Right lobe of liver (tissue), 6 donors: ENCODE measurements around the gene STK11IP. TPM values are rescaled to one million over a fixed set of nuclear protein-coding genes. Genes with fewer than 3 reads are reported as not detected.

Experiments used
- ATAC-seq, 4 donors: fragments of 200-7000 bp; cut with Tn5 transposase; one replicate each; pipeline ENCODE4 v1.9.1; 2020; ENCODE audit warnings: mild to moderate bottlenecking in 4 of 4, moderate library complexity in 4 of 4
- DNase-seq, 3 donors: peaks; one replicate each; pipeline ENCODE4 v3.0.0-alpha.2; 2020
- H3K27ac ChIP-seq, 3 donors: fragments of 200-600 bp; one replicate each; pipeline ENCODE4 v1.8.0; 2022
- H3K27me3 ChIP-seq, 2 donors: fragments of 200-600 bp; one replicate each; pipeline ENCODE4 v1.8.0; 2022
- H3K36me3 ChIP-seq, 4 donors: fragments of 200-600 bp; sonication (generic) in 1 of 4; one replicate each; pipeline versions ENCODE4 v1.5.1 to v1.8.0; 2017 to 2022; ENCODE audit warnings: control low read depth in 1 of 4
- H3K4me1 ChIP-seq, 4 donors: fragments of 200-600 bp; sonication (generic) in 1 of 4; one replicate each; pipeline versions ENCODE4 v1.5.1 to v1.8.0; 2017 to 2022; ENCODE audit warnings: control low read depth in 1 of 4
- H3K4me3 ChIP-seq, 3 donors: fragments of 200-600 bp; one replicate each; pipeline ENCODE4 v1.8.0; 2022
- H3K9me3 ChIP-seq, 4 donors: fragments of 200-600 bp; sonication (generic) in 1 of 4; one replicate each; pipeline versions ENCODE4 v1.5.1 to v1.8.0; 2017 to 2022; ENCODE audit warnings: control low read depth in 1 of 4
- CTCF ChIP-seq, 4 donors: fragments of 200-600 bp in 3 of 4; fragments of 450-650 bp in 1 of 4; IDR thresholded peaks; one replicate each; pipeline versions ENCODE4 v1.5.1 to v1.8.0; 2016 to 2022; ENCODE audit warnings: antibody characterized with exemption in 4 of 4, mild to moderate bottlenecking in 2 of 4
- POLR2A ChIP-seq: fragments of 450-650 bp; IDR thresholded peaks from one replicate; pipeline ENCODE4 v1.6.1; 2017; ENCODE audit warnings: antibody characterized with exemption, mild to moderate bottlenecking
- WGBS: methylation state at CpG from one replicate; pipeline ENCODE4 v1.1.6; 2018; ENCODE audit warnings: low coverage, low lambda C conversion rate; ENCODE audit not compliant: insufficient coverage; ENCODE audit errors: missing lambda C conversion rate; 5-methylcytosine and 5-hydroxymethylcytosine counted together
- intact Hi-C, 2 donors: fragments of 100-400 bp; cut with DNase I; formaldehyde crosslinking; loops; one replicate each; pipeline versions ENCODE4 v1.11.2 to v1.14.1; 2022
- total RNA-seq, 6 experiments: library from RNA; depleted of rRNA in 2 of 6; stranded (reverse); fragments of >200 nt in 2 of 6; fragmentation: NEBNext Ultra II Directional in 3 of 6; extraction: Animal tissue kit (Norgen Biotek cat#: 25700) in 3 of 6; gene quantifications; one replicate each; pipeline versions ENCODE4 v1.1.0 to v1.2.4, GENCODE V29; 2016 to 2023
- donor health status: DM: no; HTN: yes; CAD: no.
- donor health status: DM: no; HTN: no; CAD: no.
- donor health status: DM: no; HTN: no; CAD: no.
- donor health status: DM: no; HTN: yes; CAD: no.
- donor health status: DM: no; HTN: yes; CAD: no.

Gene STK11IP
- total RNA-seq, 6 experiments from 2014 or later, result 3.6 to 10.8 (median 6.6) TPM

GRCh38 chr2:219557791-219558785 is 39.6 kb upstream of the STK11IP start:
- H3K9me3 ChIP-seq, result no peaks in the 10 kb centered on the region
- H3K27ac ChIP-seq, result no peak overlapping the region
- ATAC-seq, result no peak
- TF ChIP-seq CTCF (IDR thresholded peaks at IDR 0.05), result no peak
- no peak for TF ChIP-seq POLR2A
- no peaks in the 10 kb centered on the region for H3K36me3 ChIP-seq
- H3K27me3 ChIP-seq, result no peaks in the 10 kb centered on the region
- intact Hi-C loops, result no loop called here
- no peak overlapping the region for H3K4me3 ChIP-seq
- no CpG with 5 or more reads among the region's 25 CpGs for WGBS
- DNase-seq, result no peak
- peaks cover 0 to 1% (median 0%) of the 10 kb centered on the region in 4 donors for H3K4me1 ChIP-seq

- Histone ChIP-seq H3K27me3 (no peaks in the 10 kb centered on the region), H3K9me3 (no peaks in the 10 kb centered on the region), H3K4me1 (no peaks in the 10 kb centered on the region), H3K36me3 (no peaks in the 10 kb centered on the region), H3K27ac (no peak overlapping the region), H3K4me3 (no peak overlapping the region)
- DNase-seq (no peak), ATAC-seq (no peak)
- 75% methylated on average over 8 of the region's 20 CpGs for WGBS
- intact Hi-C loops, result no loop called here
- TF ChIP-seq CTCF (IDR thresholded peaks at IDR 0.05), result no peak
- no peak for TF ChIP-seq POLR2A
Measured at GRCh38 chr2:219559156-219559915, 38.3 kb upstream of the STK11IP start.

- intact Hi-C loops, result no loop called here
- DNase-seq, result peak in 1 of 3 donors; percentile 15
- no peaks in the 10 kb centered on the region for H3K27me3 ChIP-seq
- no peaks in the 10 kb centered on the region for H3K4me1 ChIP-seq
- no peaks in the 10 kb centered on the region for H3K36me3 ChIP-seq
- peak; percentile 24 to 64 (median 60) for TF ChIP-seq CTCF (IDR thresholded peaks at IDR 0.05)
- TF ChIP-seq POLR2A, result no peak
- H3K4me3 ChIP-seq, result no peak overlapping the region
- WGBS, result 19% methylated on average over 3 of the region's 8 CpGs
- ATAC-seq, result peak in 3 of 4 donors; percentile 35 to 57 (median 39)
- no peaks in the 10 kb centered on the region for H3K9me3 ChIP-seq
- H3K27ac ChIP-seq, result no peak overlapping the region
Measured at GRCh38 chr2:219560037-219560892, 37.4 kb upstream of the STK11IP start.

GRCh38 chr2:219560893-219561178 is 36.8 kb upstream of the STK11IP start:
- peak in 1 of 4 donors; percentile 21 for ATAC-seq
- Histone ChIP-seq H3K27ac (no peak overlapping the region), H3K36me3 (no peaks in the 10 kb centered on the region), H3K4me3 (no peak overlapping the region), H3K27me3 (no peaks in the 10 kb centered on the region), H3K9me3 (no peaks in the 10 kb centered on the region), H3K4me1 (no peaks in the 10 kb centered on the region)
- no peak for DNase-seq
- WGBS, result 80% methylated on average over 1 of the region's 3 CpGs
- TF ChIP-seq CTCF (IDR thresholded peaks at IDR 0.05) (no peak), POLR2A (no peak)
- intact Hi-C loops, result no loop called here
